Right ventricle myocardium superior (tissue), 1 donor: ENCODE measurements around the gene KAT6B. TPM values are rescaled to one million over a fixed set of nuclear protein-coding genes. Genes with fewer than 3 reads are reported as not detected.

ENCODE experiments used
- ATAC-seq: fragments of 200-7000 bp; cut with Tn5 transposase; one replicate; pipeline ENCODE4 v1.9.1; 2020; ENCODE audit warnings: mild to moderate bottlenecking; ENCODE audit not compliant: poor library complexity
- DNase-seq: peaks from one replicate; pipeline ENCODE4 v3.0.0-alpha.2; 2020
- intact Hi-C: fragments of 100-400 bp; cut with DNase I; formaldehyde crosslinking; loops from one replicate; pipeline ENCODE4 v1.11.2; 2022
- total RNA-seq: library from RNA; stranded (reverse); fragmentation: NEBNext Ultra II Directional; extraction: Animal tissue kit (Norgen Biotek cat#: 25700); gene quantifications from one replicate; pipeline ENCODE4 v1.2.1, GENCODE V29; 2021
- donor health status: DM: no; HTN: yes; CAD: no; lungs with severe emphysema.

The KAT6B gene
- total RNA-seq, 1 donor from 2014 or later = 36.2 TPM

DNA sequence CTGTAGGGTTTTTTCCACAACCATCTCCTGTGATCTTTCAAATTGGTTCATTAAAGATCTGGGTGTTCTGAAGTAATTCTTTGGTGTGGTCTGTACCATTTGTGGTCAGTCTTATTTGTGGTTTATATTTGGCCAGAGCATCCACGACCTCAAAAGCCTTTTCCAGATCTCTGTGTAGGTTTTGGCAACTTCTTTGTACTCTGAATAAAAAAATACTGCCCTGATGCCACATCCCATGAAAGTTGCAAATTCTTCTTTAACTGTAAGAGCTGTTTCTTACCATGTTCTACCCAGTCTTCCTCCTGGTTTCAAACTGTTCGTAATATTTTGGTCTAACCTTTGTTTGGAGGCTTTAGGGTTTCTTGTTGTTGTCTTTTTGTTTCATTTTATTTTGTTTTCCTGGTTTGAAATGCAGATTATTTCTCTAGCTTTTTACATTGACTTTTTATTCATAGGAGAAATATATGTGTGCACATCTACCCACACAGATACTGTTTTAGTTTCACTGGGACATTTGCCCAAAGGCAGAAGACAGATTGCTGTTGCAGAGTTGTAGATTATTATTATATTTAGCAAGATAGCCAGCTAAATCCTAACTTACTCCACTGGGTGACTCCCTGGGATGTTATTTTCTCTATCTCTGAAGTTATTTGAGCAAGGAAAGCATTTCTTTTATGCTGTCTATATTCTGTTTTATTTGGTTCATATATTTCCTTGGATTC lies 161.8 kb downstream of the KAT6B start:
- ATAC-seq (peak; percentile 58), DNase-seq (no peak)
- intact Hi-C loops = no loop called here

DNA sequence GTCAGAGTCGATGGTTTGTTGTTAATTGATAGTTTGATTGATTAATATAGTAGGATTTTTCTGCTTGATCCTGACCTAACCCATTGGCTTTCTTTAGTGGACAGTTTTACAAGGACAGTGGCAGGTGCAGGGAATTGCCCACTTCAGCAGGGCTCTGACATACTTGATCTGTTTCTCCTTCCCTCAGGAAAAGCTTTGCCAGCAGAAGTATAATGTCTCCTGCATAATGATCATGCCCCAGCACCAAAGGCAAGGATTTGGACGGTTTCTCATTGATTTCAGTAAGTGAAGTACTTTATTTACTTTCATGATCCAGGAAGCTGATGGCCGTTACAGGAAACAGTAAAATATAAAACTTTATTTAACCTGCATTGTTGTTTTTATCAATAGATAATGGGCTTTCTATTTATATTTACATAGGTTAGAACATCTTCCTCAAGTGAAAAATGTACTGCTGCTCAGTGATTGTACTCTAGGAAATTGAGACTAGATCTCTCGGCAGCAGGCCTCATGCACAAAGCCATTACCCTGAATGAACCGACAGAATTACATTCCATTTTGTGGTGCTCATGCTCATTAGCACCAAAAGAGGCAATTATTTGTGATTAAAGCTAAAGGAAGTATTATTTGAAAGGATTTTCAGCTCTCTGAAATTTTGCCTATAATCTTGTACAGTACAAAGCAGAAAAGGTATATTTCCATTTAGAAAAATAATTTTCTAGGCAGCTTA lies 162.6 kb downstream of the KAT6B start:
- DNase-seq (no peak), ATAC-seq (no peak)
- intact Hi-C loops = no loop called here

DNA sequence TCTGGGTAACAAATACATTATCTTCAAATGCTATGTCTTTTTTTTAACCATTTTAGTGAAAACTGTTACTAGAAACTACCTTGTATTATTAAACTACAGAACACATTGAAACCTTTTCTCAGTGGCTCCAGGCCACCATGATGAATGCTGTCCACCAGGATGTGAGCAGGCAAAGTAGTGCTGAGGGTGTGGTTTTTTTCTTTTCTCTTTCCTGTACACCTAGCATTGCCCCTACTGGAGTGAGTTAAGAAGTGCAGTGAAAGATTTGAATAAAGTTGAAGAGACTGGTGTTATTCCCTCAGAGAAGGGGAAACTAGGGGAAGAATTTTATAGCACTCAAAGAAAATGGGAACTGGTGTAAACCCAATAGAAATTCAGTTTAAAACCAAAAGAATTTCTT lies 165.0 kb downstream of the KAT6B start:
- DNase-seq (no peak), ATAC-seq (no peak)
- intact Hi-C loops = no loop called here

DNA sequence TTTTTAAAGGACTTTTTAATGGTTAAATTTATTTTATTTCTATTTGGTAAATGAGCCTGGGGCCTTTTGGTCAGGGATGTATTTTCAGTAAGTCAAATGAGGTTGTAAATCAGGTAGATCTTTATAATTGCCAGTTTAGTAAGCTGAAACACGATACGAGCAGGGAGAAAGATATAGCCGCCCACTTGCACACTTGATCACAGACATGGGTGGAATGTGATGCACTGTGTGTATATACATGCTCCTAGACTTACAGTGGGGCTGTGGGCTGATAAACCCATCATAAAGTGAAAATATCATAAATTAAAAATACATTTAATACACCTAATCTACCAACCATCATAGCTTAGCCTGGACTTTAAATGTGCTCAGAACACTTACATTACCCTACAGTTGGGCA lies 165.7 kb downstream of the KAT6B start:
- intact Hi-C loops = no loop called here
- DNase-seq = no peak
- no peak for ATAC-seq

DNA sequence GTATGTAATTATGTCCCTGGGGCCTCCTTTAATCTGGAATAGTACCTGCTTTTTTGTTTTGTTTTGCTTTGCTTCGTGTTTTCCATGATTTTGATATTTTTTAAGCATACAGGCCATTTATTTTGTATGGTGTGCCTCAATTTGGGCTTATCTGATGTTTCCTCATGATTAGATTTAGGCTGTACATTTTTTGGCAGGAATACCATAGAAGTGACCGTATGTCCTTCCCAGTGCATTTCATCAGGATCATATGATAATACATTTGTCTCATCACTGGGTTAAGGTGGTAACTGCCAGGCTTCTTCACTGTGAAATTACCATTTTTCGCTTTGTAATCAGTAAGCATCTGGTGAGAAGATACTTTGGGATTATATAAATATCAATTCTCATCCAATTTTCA lies 167.2 kb downstream of the KAT6B start:
- ATAC-seq = no peak
- intact Hi-C loops = no loop called here
- no peak for DNase-seq

DNA sequence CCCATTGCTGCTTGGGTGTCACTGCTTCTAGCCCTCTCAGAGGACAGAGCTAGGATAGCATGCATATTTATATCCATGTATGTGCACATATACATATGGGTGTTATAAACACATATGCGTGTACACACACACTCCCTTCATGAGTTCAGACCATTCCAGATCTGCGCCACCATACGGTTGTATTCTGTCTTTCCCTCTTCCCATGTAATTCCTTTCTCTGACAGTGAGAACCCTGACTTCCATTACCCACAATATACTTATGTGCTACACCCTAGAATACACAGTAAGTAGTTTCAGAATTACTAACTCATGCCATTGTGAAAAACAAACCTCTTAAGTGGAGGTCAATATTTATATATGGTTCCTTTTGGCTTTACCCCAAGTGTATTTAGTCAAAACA lies 168.5 kb downstream of the KAT6B start:
- DNase-seq = no peak
- intact Hi-C loops = no loop called here
- ATAC-seq = no peak

DNA sequence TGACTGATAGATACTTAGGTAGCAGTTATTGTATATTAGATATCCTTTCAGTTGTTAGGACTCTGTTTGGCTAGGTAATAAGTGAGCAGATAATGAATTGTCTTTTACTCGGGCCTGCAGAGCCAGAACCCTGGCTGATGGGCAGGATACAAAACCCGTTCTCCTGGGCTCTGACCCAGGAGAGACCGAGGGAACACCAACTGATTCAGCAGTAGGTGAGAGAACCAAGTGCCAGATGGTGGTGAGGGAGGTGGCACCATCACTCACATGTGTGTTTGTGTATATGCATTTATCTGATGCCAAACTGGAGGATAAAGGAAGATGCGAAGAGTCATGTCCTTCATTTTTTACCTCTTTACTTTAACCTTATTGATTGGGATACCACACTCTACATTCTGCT lies 169.4 kb downstream of the KAT6B start:
- DNase-seq = no peak
- intact Hi-C loops = no loop called here
- ATAC-seq = no peak

DNA sequence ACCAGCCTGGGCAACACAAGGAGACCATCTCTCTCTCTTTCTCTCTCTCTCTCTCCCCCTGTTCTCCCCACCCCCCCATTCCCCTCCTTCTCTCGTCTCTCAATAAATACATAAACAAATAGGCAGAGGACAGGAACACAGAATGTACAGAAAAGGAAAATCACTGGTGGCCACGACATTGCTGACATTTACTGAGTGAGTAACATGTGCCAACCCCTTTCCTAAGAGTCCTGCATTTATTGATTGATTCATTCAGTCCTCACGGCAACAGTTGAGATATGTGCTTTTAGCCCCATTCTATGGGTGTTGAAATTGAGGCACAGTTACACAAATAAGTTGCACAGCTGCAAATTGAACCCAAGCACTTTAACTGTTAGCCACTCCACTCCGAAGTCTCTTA lies 170.8 kb downstream of the KAT6B start:
- DNase-seq (no peak), ATAC-seq (no peak)
- intact Hi-C loops = no loop called here

DNA sequence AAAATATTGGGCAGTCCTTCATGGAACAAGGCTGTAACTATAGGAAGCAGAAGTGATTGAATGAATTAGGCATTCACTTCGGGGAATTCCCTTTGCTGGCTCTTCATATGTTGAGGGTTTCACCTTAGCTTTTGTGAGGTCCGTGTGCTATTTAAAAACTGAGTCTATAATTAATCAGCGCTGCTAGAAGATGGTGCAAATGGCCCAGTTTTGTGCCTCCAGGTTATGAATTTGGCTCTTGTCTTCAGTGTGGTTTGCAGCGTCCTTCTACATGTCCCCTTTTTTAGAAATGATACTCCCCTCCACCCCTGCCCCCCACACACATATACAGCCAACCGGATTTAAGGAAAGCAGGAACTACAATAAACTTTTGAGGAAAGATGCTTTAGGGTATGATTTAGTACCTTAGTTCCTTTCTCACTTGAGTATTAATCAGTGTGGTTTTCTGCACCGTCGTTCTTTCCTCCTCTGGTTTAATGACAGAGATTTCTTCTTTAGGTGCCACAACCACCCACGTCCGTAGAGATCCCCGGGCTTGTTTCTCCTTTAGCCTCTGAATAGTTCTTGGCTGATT lies 174.4 kb downstream of the KAT6B start:
- no peak for ATAC-seq
- intact Hi-C loops = no loop called here
- DNase-seq = no peak

DNA sequence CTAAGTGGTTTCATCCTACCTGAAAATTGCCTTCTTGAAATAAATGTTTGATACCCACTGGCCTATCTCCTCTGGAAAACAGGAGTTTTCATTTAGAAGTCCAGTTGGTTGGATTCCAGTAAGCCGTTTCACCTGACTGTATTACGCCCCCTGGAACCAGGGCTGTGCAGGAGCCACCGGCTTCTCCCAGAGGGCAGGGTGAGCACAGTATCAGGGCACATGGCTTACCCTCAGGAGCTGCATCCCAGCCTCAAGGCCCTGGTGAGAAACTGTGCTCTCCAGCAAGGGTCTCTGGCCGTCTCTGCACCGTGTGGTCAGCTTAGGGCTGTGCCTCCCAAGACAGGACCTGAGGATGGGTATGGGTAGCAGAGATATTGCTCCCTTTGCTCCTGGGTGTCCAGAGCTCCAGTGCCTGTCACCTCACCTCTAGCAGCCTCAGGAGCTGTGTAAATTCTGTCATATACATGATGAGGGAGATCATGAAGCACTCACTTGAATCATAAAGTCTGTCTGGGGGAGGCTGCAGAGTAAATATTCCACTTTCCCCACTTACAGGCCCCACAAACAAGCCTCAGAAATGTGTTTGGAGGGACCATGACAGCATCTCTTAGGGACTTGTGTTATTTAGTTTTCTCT lies 175.4 kb downstream of the KAT6B start:
- DNase-seq (no peak), ATAC-seq (no peak)
- intact Hi-C loops = no loop called here

DNA sequence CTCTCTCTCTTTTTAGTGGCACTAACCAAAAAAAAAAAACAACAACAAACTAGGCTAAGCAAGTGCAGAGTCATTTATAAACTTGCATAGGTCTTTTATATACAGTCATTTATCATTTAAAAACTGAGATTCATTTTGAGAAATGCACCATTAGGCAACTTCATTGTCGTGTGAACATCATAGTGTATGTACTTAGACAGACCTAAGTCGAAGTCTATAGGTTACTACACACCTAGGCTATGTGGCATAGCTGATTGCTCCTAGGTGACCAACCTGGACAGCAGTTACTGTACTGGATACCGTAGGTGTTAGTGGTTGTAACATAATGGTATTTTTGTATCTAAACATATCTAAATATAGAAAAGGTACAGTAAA lies 175.9 kb downstream of the KAT6B start:
- DNase-seq (no peak), ATAC-seq (no peak)
- intact Hi-C loops = no loop called here

DNA sequence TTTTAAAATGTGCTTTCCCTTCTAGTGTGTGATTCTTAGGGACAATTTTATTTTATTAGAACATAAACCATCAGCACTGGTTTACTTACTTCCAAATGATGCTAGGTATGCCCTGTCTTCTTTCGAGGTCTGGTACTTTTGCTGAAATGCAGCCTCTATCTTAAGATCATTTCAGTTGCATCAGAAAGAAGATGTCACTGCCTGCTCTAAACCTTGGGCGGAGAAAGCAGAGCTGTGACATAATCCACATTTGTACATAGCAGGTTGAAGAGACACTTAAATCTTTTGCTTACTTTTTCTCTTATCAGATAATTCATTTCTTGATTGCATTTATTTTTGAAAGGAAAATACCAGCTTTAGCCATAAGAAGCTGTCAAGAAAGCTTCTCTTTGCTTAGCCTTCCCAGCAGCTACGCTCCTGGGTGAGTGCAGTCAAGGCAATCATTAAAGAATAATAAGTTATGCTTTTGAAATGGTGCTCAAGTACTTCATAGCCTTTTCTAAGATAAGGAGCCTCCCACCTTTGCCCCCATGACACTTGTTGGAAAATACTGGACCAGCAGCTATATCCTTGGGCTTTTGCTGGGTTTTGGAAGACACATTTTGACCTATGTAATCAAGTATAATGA lies 176.7 kb downstream of the KAT6B start:
- ATAC-seq (no peak), DNase-seq (no peak)
- intact Hi-C loops = no loop called here

DNA sequence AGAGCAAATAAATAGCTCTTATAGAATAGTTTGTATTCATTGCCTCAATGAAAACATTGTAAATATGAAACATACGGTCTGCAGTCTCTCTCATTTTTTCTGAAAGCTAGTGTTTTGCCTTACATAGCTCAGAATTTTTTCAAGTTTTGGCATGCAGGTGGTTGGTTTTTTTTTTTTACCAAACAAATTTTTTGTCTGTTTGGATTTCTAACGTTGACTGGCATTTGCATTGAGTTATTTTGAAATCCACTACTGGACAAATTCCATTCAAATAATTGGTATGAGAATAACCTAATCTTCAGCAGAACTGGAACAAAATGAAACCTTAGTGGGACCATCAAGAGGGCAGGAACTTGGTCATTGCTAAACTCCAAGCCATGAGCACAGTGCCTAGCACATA lies 177.5 kb downstream of the KAT6B start:
- DNase-seq (no peak), ATAC-seq (no peak)
- intact Hi-C loops = no loop called here

DNA sequence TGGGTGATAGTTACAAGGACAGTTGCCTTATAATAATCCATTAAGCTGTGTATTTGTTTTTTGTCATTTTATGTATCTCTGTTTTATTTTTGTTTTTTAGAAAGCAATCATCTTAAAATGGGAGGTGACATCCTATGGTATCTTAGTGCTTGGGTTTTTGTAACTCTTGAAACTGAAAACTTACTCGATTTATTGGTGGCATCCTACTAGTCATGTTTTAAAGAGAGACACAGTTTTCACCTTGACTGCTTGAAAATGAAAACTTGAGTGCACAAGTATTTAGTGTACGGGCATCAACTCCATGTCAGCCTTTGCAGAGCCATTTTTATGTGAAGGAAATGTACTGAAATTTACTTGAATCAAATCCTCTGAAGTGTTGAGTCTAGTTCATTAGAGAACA lies 181.2 kb downstream of the KAT6B start:
- no peak for DNase-seq
- ATAC-seq = no peak
- intact Hi-C loops = no loop called here

DNA sequence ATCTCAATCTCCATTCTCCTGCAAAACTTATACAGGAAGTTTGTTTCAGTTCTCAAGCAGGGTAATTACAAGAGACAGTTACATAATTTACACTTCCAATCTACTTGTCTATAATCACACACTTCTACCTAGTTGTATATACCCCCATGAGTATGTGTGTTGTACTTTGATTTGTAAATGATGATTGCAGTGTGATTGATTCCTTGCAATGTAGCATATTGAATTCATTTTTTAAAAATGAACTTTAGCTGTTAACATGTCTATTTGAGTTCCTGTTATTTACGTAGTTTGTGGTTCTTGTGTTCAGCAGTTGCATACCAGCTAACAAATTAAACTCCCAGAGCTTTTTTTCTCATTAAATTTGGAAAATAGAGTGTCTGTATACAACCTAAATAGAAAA lies 182.6 kb downstream of the KAT6B start:
- ATAC-seq (no peak), DNase-seq (no peak)
- intact Hi-C loops = no loop called here

DNA sequence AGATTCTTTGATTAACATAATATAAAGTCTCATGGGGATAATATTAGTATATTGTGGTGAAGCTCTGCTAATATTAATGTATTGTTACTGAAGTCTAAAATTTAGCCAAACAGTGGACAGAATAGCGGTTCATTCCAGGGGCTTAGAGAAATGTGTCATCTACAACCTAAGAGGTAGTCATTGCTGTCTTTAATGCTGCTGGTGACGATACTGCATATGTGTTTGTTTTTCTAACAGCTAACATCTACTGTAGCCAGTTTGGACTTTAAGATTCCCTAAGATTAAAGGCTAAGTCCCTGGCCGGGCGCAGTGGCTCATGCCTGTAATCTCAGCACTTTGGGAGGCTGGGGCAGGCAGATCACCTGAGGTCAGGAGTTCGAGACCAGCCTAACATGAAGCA lies 183.0 kb downstream of the KAT6B start:
- no peak for ATAC-seq
- intact Hi-C loops = no loop called here
- no peak for DNase-seq

DNA sequence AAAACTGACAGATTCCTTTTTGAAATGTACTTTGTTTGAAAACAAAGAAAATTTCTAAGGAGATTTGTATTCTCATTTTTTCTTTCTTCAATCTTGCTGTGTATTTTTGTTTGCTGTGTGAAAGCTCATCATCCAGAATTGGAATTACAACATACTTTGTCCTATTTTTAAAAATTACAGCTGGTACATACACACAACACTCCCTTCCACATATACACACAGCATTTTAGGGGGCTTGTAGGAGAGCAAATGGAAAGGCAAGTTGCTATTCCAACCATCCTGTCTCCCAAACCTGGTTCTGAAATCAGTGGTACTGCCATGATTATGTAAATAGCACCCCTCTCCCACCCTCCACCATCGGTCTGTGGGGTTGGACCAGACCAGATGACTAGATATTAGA lies 184.0 kb downstream of the KAT6B start:
- DNase-seq (no peak), ATAC-seq (no peak)
- intact Hi-C loops = no loop called here

DNA sequence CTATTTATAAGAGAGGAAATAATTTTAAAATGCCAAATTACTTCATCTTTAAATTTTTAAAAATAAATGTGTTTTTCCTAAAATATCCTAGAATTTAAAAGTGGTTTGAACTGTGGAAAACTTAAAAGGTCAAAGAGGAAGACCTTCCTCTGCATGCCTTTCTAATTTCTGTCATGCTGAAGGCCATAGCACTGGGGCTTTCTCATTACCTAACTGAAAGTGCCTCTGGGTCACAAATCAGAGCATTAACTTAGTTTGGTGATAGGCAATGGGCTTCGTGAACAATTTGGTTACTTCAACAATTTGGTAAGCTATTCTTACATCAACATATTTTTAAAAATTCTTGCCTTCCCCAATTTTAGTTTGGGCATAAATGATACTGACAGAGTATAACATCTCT lies 184.8 kb downstream of the KAT6B start:
- DNase-seq (no peak), ATAC-seq (no peak)
- intact Hi-C loops = no loop called here

DNA sequence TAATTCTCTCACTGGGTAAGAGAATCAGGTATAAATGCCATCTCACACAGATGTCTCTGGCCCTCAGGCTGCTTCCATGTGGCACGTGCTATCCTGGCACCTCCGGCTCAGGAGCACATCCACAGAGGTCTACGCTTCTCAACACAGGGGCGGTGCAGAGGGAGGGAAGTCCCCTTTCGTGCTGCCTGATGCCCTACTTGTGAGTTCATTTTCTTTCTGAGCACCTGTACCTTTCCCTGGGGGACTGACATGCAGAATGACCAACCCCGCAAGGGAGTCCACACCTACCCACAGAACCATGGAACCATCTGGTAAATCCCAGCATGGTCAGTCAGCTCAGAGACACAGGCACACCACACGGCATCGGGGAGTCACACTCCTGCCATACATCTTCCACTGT lies 186.1 kb downstream of the KAT6B start:
- intact Hi-C loops = no loop called here
- DNase-seq (no peak), ATAC-seq (no peak)

DNA sequence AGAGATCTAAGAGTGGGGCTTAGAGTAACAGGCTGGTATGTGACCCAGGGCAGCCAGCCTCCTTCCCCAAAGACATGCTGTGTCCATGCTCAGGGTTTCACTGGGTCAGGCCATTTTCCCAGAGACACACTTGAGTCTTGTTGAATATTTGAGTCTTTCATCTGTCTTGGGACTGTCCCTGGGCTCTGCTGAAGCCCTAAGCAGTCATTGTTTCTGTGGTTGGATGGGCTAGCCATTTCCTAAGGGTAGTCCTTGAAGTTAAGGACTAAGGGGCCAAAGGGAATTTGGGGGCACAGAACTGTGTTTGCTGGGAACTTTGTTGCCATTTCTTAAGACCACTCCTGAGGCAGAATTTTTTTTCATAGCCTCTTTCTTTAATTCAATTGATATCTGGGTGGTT lies 186.6 kb downstream of the KAT6B start:
- intact Hi-C loops = no loop called here
- DNase-seq (no peak), ATAC-seq (no peak)
